HFFc6 (cell line): ENCODE results near the gene PAQR4. TPM values are rescaled to one million over a fixed set of nuclear protein-coding genes. Genes with fewer than 3 reads are reported as not detected.

Experiments used
- DNase-seq: peaks from one replicate; pipeline ENCODE4 v3.0.0-alpha.2; 2018
- H3K27ac Mint-ChIP-seq: 2 replicates; pipeline ENCODE4 v1.8.0; 2020; ENCODE audit warnings: mild to moderate bottlenecking, mixed read lengths
- H3K27me3 Mint-ChIP-seq: 2 replicates; pipeline ENCODE4 v1.8.0; 2021; ENCODE audit warnings: mild to moderate bottlenecking, moderate library complexity, mixed read lengths; ENCODE audit not compliant: insufficient read depth
- H3K36me3 Mint-ChIP-seq: 2 replicates; pipeline ENCODE4 v1.8.0; 2021; ENCODE audit warnings: low read depth, mixed read lengths
- H3K4me1 Mint-ChIP-seq: 2 replicates; pipeline ENCODE4 v1.8.0; 2020; ENCODE audit warnings: low read depth, mixed read lengths
- H3K4me3 Mint-ChIP-seq: 2 replicates; pipeline ENCODE4 v1.8.0; 2020; ENCODE audit warnings: mild to moderate bottlenecking, moderate library complexity, mixed read lengths
- H3K9me3 Mint-ChIP-seq: 2 replicates; pipeline ENCODE4 v1.8.0; 2020; ENCODE audit warnings: mild to moderate bottlenecking, mixed read lengths
- CTCF ChIP-seq: fragments of 200-600 bp; sonication (generic); IDR thresholded peaks from 2 replicates; pipeline ENCODE4 v1.5.0; 2021; ENCODE audit warnings: antibody characterized with exemption, mild to moderate bottlenecking
- total RNA-seq, 6 experiments: library from RNA; stranded (reverse); fragmentation: NEBNext Ultra II Directional; extraction: Animal tissue kit (Norgen Biotek cat#: 25700); gene quantifications; 2 replicates in 1 of 6; 3 replicates in 5 of 6; pipeline ENCODE4 v1.2.3, GENCODE V29; 2021

The PAQR4 gene
- total RNA-seq, 6 experiments from 2014 or later, result 5.7 to 16.5 (median 13.7) TPM

DNA sequence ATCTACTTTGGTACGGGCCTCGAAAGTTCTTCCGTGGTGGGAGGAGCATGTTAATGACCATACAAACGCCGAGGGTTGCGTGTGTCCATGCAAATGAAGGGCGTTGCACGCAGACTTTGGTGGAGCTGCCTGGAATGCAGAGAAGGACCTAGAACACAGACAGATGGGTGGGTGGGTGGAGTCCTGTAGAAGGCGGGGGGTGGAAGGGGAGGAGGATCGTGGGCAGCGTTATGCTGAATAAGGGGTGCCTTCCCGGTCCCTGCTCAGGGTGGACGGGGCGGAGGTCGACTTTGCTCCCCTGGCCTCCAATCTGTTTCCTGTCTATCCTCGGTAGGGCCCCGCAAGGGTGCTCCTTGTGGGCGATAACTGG is 795 bp upstream of the PAQR4 start:
- Mint-ChIP-seq H3K27ac (no peak overlapping the region), H3K4me1 (peaks cover 8% of the 10 kb centered on the region; the same call in 1 of the 2 replicates), H3K27me3 (peaks cover 23% of the 10 kb centered on the region), H3K9me3 (0 out of 2 replicates have a peak, but pooled peaks cover 6% of the 10 kb centered on the region), H3K36me3 (no peaks in the 10 kb centered on the region), H3K4me3 (peak overlapping the region; percentile 62; the same call in 1 of the 2 replicates)
- DNase-seq, result no peak
- TF ChIP-seq CTCF, result no peak

- peak; percentile 76 for TF ChIP-seq CTCF
- no peak overlapping the region for H3K27ac Mint-ChIP-seq
- H3K9me3 Mint-ChIP-seq, result 0 out of 2 replicates have a peak, but pooled peaks cover 6% of the 10 kb centered on the region
- H3K27me3 Mint-ChIP-seq, result peaks cover 17% of the 10 kb centered on the region
- peaks cover 8% of the 10 kb centered on the region; the same call in 1 of the 2 replicates for H3K4me1 Mint-ChIP-seq
- no peaks in the 10 kb centered on the region for H3K36me3 Mint-ChIP-seq
- peak; percentile 21 for DNase-seq
- peak overlapping the region; percentile 73 for H3K4me3 Mint-ChIP-seq
Observed at GRCh38 chr16:2969545-2970521, 685 bp downstream of the PAQR4 start.

- Mint-ChIP-seq H3K27ac (peak overlapping the region; percentile 31; the same call in 1 of the 2 replicates), H3K36me3 (no peaks in the 10 kb centered on the region), H3K9me3 (0 out of 2 replicates have a peak, but pooled peaks cover 6% of the 10 kb centered on the region), H3K4me3 (peak overlapping the region; percentile 73), H3K27me3 (peaks cover 12% of the 10 kb centered on the region), H3K4me1 (peaks cover 8% of the 10 kb centered on the region; the same call in 1 of the 2 replicates)
- no peak for TF ChIP-seq CTCF
- no peak for DNase-seq
Observed at GRCh38 chr16:2970563-2970962, 1.4 kb downstream of the PAQR4 start.

GRCh38 chr16:2971134-2971984 is 2.2 kb downstream of the PAQR4 start:
- TF ChIP-seq CTCF, result no peak
- DNase-seq, result no peak
- Mint-ChIP-seq H3K36me3 (no peaks in the 10 kb centered on the region), H3K9me3 (0 out of 2 replicates have a peak, but pooled peaks cover 6% of the 10 kb centered on the region), H3K27me3 (peaks cover 9% of the 10 kb centered on the region), H3K4me3 (peak overlapping the region; percentile 73), H3K4me1 (peaks cover 8% of the 10 kb centered on the region; the same call in 1 of the 2 replicates), H3K27ac (no peak overlapping the region; the same call in 1 of the 2 replicates)
